Neural cell (in vitro differentiated cells): Measurements from ENCODE around the gene MOCOS.

Experiments
- EP300 ChIP-seq: fragments of 450-650 bp; conservative IDR thresholded peaks from 2 replicates; pipeline ENCODE4 v1.6.1; 2014; ENCODE audit warnings: antibody characterized with exemption, mild to moderate bottlenecking, moderate library complexity; ENCODE audit not compliant: poor library complexity, severe bottlenecking
- EZH2 ChIP-seq: fragments of 200-600, 300-800 bp; shearing (Covaris generic), sonication (generic); IDR thresholded peaks from 2 replicates; pipeline ENCODE4 v1.6.1; 2014; ENCODE audit warnings: antibody characterized with exemption, low read length, borderline replicate concordance, mild to moderate bottlenecking; ENCODE audit not compliant: insufficient read depth, poor library complexity, severe bottlenecking
- RAD21 ChIP-seq: fragments of 450-650 bp; conservative IDR thresholded peaks from 2 replicates; pipeline ENCODE4 v1.6.1; 2014; ENCODE audit warnings: antibody characterized with exemption, mild to moderate bottlenecking, moderate library complexity
- SMC3 ChIP-seq: fragments of 450-650 bp; conservative IDR thresholded peaks from 2 replicates; pipeline ENCODE4 v1.6.1; 2014; ENCODE audit warnings: antibody characterized with exemption, mild to moderate bottlenecking, moderate library complexity; ENCODE audit not compliant: poor library complexity
- TF ChIP-seq, protein P1 (sequence below): fragments of 450-650 bp; IDR thresholded peaks from 2 replicates; pipeline ENCODE4 v1.5.1; 2014; ENCODE audit warnings: antibody characterized with exemption, mild to moderate bottlenecking, moderate library complexity; ENCODE audit not compliant: poor library complexity, severe bottlenecking
- TF ChIP-seq, protein P2 (sequence below): IDR thresholded peaks from 2 replicates; pipeline ENCODE4 v1.6.1; 2012; ENCODE audit warnings: borderline replicate concordance

DNA sequence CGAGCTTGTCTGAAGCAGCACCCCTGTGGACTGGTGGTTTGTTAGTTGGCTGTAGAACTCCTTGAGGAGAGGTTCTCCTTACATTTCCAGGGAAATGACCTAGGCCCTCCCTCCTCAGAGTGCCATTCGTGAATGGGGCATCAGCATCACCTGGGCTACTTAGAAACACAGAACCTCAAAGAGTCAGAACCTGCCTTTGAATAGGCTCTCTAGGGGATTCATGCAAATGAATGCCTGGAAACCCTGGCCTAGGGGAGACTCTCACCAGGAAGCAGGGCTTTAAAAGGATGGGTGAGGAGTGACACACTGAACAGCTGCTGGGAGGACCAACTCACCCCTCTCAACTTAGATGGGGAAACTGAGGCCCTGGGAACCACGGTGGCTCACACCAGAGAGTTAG lies 2.1 kb upstream of the MOCOS start:
- TF ChIP-seq, protein P1, sequence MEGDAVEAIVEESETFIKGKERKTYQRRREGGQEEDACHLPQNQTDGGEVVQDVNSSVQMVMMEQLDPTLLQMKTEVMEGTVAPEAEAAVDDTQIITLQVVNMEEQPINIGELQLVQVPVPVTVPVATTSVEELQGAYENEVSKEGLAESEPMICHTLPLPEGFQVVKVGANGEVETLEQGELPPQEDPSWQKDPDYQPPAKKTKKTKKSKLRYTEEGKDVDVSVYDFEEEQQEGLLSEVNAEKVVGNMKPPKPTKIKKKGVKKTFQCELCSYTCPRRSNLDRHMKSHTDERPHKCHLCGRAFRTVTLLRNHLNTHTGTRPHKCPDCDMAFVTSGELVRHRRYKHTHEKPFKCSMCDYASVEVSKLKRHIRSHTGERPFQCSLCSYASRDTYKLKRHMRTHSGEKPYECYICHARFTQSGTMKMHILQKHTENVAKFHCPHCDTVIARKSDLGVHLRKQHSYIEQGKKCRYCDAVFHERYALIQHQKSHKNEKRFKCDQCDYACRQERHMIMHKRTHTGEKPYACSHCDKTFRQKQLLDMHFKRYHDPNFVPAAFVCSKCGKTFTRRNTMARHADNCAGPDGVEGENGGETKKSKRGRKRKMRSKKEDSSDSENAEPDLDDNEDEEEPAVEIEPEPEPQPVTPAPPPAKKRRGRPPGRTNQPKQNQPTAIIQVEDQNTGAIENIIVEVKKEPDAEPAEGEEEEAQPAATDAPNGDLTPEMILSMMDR: no peak
- no peak for TF ChIP-seq SMC3
- TF ChIP-seq EZH2: no peak
- TF ChIP-seq, protein P2, sequence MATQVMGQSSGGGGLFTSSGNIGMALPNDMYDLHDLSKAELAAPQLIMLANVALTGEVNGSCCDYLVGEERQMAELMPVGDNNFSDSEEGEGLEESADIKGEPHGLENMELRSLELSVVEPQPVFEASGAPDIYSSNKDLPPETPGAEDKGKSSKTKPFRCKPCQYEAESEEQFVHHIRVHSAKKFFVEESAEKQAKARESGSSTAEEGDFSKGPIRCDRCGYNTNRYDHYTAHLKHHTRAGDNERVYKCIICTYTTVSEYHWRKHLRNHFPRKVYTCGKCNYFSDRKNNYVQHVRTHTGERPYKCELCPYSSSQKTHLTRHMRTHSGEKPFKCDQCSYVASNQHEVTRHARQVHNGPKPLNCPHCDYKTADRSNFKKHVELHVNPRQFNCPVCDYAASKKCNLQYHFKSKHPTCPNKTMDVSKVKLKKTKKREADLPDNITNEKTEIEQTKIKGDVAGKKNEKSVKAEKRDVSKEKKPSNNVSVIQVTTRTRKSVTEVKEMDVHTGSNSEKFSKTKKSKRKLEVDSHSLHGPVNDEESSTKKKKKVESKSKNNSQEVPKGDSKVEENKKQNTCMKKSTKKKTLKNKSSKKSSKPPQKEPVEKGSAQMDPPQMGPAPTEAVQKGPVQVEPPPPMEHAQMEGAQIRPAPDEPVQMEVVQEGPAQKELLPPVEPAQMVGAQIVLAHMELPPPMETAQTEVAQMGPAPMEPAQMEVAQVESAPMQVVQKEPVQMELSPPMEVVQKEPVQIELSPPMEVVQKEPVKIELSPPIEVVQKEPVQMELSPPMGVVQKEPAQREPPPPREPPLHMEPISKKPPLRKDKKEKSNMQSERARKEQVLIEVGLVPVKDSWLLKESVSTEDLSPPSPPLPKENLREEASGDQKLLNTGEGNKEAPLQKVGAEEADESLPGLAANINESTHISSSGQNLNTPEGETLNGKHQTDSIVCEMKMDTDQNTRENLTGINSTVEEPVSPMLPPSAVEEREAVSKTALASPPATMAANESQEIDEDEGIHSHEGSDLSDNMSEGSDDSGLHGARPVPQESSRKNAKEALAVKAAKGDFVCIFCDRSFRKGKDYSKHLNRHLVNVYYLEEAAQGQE: no peak
- TF ChIP-seq RAD21: no peak
- no peak for TF ChIP-seq EP300
